Uterus (tissue), 2 donors: Measurements from ENCODE around the gene DCANP1.

Experiments
- POLR2A ChIP-seq, 2 donors: fragments of 450-650 bp; IDR thresholded peaks; one replicate each; pipeline ENCODE4 v1.6.1; 2016; ENCODE audit warnings: antibody characterized with exemption in 2 of 2, mild to moderate bottlenecking in 1 of 2, moderate library complexity in 1 of 2
- TF ChIP-seq, protein P1 (sequence below), 4 experiments: fragments of 200-600 bp in 2 of 4; fragments of 450-650 bp in 2 of 4; sonication (generic) in 2 of 4; IDR thresholded peaks; one replicate each; pipeline ENCODE4 v1.5.1; 2016 to 2019; ENCODE audit warnings: antibody characterized with exemption in 4 of 4, mild to moderate bottlenecking in 2 of 4, moderate library complexity in 1 of 4

- TF ChIP-seq, protein P1, sequence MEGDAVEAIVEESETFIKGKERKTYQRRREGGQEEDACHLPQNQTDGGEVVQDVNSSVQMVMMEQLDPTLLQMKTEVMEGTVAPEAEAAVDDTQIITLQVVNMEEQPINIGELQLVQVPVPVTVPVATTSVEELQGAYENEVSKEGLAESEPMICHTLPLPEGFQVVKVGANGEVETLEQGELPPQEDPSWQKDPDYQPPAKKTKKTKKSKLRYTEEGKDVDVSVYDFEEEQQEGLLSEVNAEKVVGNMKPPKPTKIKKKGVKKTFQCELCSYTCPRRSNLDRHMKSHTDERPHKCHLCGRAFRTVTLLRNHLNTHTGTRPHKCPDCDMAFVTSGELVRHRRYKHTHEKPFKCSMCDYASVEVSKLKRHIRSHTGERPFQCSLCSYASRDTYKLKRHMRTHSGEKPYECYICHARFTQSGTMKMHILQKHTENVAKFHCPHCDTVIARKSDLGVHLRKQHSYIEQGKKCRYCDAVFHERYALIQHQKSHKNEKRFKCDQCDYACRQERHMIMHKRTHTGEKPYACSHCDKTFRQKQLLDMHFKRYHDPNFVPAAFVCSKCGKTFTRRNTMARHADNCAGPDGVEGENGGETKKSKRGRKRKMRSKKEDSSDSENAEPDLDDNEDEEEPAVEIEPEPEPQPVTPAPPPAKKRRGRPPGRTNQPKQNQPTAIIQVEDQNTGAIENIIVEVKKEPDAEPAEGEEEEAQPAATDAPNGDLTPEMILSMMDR (IDR thresholded peaks at IDR 0.05), result no peak
- TF ChIP-seq POLR2A (IDR thresholded peaks at IDR 0.05), result no peak
Measured at GRCh38 chr5:135430135-135430437, 17.1 kb downstream of the DCANP1 start.
